Activated CD4-positive, alpha-beta T cell treated with anti-CD3 and anti-CD28 coated beads, Interleukin-2, amount 10 ng/mL, durations not matched to agents 7 days and 5 days (primary cell): Measurements from ENCODE around the gene PTGR1. TPM values are rescaled to one million over a fixed set of nuclear protein-coding genes. Genes with fewer than 3 reads are reported as not detected.

Experiments
- CTCF ChIA-PET: fragments of 350-600 bp; sonication (Branson Sonifier 250); formaldehyde crosslinking; loops from one replicate; lab custom pipeline; 2021; ENCODE audit warnings: antibody characterized with exemption; lab: Charles Lee
- POLR2A ChIA-PET: fragments of 350-600 bp; sonication (Branson Sonifier 250); formaldehyde crosslinking; loops from one replicate; lab custom pipeline; 2021; ENCODE audit warnings: antibody characterized with exemption; lab: Charles Lee
- DNase-seq: peaks from one replicate; pipeline ENCODE4 v3.0.0-alpha.2; 2020
- H3K27ac Mint-ChIP-seq: one replicate; pipeline ENCODE4 v1.8.0; 2021; ENCODE audit warnings: mild to moderate bottlenecking, moderate library complexity, mixed read lengths
- H3K27me3 Mint-ChIP-seq: one replicate; pipeline ENCODE4 v1.8.0; 2021; ENCODE audit warnings: mixed read lengths
- H3K36me3 Mint-ChIP-seq: one replicate; pipeline ENCODE4 v1.8.0; 2021; ENCODE audit warnings: low read depth, mixed read lengths
- H3K4me1 Mint-ChIP-seq: one replicate; pipeline ENCODE4 v1.8.0; 2021; ENCODE audit warnings: mixed read lengths
- H3K4me3 Mint-ChIP-seq: one replicate; pipeline ENCODE4 v1.8.0; 2021; ENCODE audit warnings: mild to moderate bottlenecking, moderate library complexity, mixed read lengths
- H3K9me3 Mint-ChIP-seq: one replicate; pipeline ENCODE4 v1.8.0; 2021; ENCODE audit warnings: mixed read lengths
- total RNA-seq, 2 experiments: library from RNA; stranded (reverse); gene quantifications; one replicate each; pipeline ENCODE4 v1.2.3, GENCODE V29; 2021

Gene PTGR1
- under 1 TPM in 1 of 2 experiments, not detected in 1; 0.25 TPM for total RNA-seq

GRCh38 chr9:111599092-111599954 lies at the start of gene PTGR1:
Gene PTGR1, minus strand, starts transcription at chr9:111599647. Its CDS starts 2,225 bp downstream, at chr9:111597422.
- POLR2A ChIA-PET: no interaction called here
- no peak within 1 kb of the TSS for H3K27ac Mint-ChIP-seq

DNA sequence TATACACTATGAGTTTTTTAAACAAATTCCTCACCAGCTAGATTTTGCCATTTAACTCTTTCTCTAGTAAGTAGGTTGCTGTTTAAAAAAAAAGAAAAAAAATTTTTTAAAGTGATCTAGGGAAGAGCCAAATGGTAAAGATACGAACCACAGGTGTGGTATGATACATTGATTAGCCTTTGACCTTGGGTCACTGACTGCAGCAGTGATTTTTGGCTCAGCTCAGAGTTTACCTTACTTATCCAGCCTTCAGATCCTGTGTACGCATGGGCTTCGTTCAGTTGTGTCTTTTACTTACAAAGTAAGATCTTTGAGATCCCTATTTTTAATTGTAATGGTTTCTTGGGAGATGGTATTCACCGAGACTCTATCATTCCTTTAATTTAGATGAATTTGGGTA lies 49.6 kb upstream of the PTGR1 start:
- ChIA-PET CTCF (no interaction called here), POLR2A (no interaction called here)
- no peaks in the 10 kb centered on the region for H3K27me3 Mint-ChIP-seq
- H3K36me3 Mint-ChIP-seq: peaks cover 22% of the 10 kb centered on the region
- H3K27ac Mint-ChIP-seq: no peak overlapping the region
- no peak for DNase-seq
- H3K4me1 Mint-ChIP-seq: peaks cover 1% of the 10 kb centered on the region
- H3K9me3 Mint-ChIP-seq: no peaks in the 10 kb centered on the region
- H3K4me3 Mint-ChIP-seq: no peak overlapping the region

More at GRCh38 chr9:111599092-111599954, at the start of gene PTGR1:
- Mint-ChIP-seq H3K4me3 (peak within 1 kb of the TSS; percentile 76), H3K36me3 (no peaks in the 10 kb centered on the region), H3K9me3 (no peaks in the 10 kb centered on the region), H3K4me1 (peaks cover 21% of the 10 kb centered on the region), H3K27me3 (peaks cover 39% of the 10 kb centered on the region)
- peak; percentile 18 for DNase-seq
- CTCF ChIA-PET: interaction anchor here (0.6 kb wide), 1 partner anchor 17 kb away, joined by 3 read pairs; no protein-coding TSS in a partner anchor

DNA sequence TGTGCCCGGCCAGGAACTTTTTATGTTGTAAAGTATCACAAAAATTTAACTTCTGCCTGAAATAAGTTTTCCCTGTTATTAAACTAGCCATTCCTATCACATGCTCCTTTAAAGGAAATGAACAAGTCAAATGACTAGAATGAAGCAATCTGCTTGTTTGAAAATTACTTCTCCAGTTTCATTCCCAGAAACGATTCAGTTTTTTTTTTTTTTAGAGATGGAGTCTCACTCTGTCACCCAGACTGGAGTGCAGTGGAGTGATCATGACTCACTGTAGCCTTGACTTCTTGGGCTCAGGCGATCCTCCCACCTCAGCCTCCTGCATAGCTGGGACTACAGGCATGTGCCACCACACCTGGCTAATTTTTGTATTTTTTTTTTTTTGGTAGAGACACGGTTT lies 48.6 kb upstream of the PTGR1 start:
- Mint-ChIP-seq H3K27ac (no peak overlapping the region), H3K27me3 (no peaks in the 10 kb centered on the region), H3K36me3 (peaks cover 22% of the 10 kb centered on the region), H3K4me1 (peaks cover 1% of the 10 kb centered on the region), H3K4me3 (no peak overlapping the region), H3K9me3 (no peaks in the 10 kb centered on the region)
- no peak for DNase-seq
- ChIA-PET CTCF (no interaction called here), POLR2A (no interaction called here)

DNA sequence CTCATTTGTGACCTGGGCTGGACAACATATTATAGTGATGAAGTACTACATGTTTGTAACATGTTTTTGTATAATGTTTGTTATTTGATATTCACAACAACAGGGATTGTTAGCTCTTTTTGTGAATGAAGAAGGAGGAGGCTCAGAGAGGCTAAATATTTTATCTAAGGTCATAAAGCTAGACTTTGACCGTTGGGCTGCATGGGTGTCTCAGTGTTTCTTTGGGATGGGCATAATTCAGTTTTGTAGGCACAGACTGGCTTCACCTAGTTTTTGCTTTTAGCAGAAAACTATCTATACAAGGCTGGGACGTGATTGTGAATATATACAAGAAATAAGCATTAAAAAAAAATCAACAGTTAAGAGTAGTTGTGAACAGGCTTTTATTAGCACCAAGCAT lies 47.0 kb upstream of the PTGR1 start:
- Mint-ChIP-seq H3K9me3 (no peaks in the 10 kb centered on the region), H3K36me3 (peaks cover 24% of the 10 kb centered on the region), H3K27ac (no peak overlapping the region), H3K27me3 (no peaks in the 10 kb centered on the region), H3K4me1 (peaks cover 1% of the 10 kb centered on the region), H3K4me3 (no peak overlapping the region)
- no peak for DNase-seq
- ChIA-PET POLR2A (no interaction called here), CTCF (no interaction called here)

- Mint-ChIP-seq H3K9me3 (no peaks in the 10 kb centered on the region), H3K4me1 (peaks cover 1% of the 10 kb centered on the region), H3K4me3 (no peak overlapping the region), H3K27me3 (no peaks in the 10 kb centered on the region), H3K27ac (no peak overlapping the region), H3K36me3 (peaks cover 24% of the 10 kb centered on the region)
- ChIA-PET CTCF (no interaction called here), POLR2A (no interaction called here)
- DNase-seq: no peak
Observed at GRCh38 chr9:111645806-111646205, 46.4 kb upstream of the PTGR1 start.

- Mint-ChIP-seq H3K4me3 (no peak overlapping the region), H3K9me3 (no peaks in the 10 kb centered on the region), H3K4me1 (peaks cover 1% of the 10 kb centered on the region), H3K27me3 (no peaks in the 10 kb centered on the region), H3K27ac (no peak overlapping the region), H3K36me3 (peaks cover 19% of the 10 kb centered on the region)
- ChIA-PET CTCF (no interaction called here), POLR2A (no interaction called here)
- no peak for DNase-seq
Observed at GRCh38 chr9:111644195-111644772, 44.8 kb upstream of the PTGR1 start.

DNA sequence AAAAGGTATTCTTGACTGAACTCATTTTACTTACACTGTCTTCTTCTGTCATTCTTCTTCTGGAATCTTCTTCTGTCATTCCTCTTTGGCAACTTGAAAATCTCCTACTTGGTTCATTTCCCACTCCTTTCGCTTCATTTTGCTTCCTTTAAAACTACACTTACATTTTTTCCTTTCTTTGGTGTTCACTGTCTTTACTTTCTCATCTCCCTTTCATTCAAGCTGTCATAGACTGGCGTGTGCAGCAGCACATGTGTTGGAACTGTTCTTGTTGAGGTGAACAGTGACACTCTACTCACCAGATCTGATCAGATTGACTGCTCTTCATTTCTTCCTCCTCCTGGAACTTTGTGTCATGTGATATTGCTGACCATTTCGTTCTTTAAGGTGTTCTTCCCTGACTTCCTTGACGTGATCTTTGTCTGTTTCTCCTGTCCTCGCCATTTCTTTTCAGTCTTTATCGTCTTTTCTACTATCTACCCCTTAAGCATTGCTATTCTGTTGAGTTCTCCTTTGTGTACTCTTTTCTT lies 38.0 kb upstream of the PTGR1 start:
- Mint-ChIP-seq H3K27me3 (no peaks in the 10 kb centered on the region), H3K36me3 (peaks cover 4% of the 10 kb centered on the region), H3K4me3 (no peak overlapping the region), H3K4me1 (peaks cover 29% of the 10 kb centered on the region), H3K9me3 (no peaks in the 10 kb centered on the region), H3K27ac (no peak overlapping the region)
- ChIA-PET CTCF (no interaction called here), POLR2A (no interaction called here)
- DNase-seq: no peak

DNA sequence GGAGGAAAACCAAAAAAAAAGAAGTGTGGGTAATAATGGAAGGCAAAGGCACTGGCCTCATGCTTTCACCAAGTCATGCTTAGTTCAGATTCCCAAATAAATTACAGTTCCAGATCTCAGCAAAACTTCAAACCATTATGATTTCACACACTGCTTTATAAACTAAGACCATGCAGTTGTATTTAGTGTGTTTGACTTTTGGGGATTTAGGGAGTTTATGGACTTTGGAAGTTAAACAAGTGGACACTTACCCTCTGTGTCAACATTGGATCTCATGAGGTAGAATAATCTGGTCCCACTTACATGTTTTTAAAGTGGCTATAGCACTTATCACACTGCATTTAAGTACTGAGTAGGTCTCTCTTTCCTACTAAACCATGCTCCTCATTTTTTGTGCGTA lies 35.4 kb upstream of the PTGR1 start:
- no peak for DNase-seq
- peaks cover 4% of the 10 kb centered on the region for H3K36me3 Mint-ChIP-seq
- no peaks in the 10 kb centered on the region for H3K9me3 Mint-ChIP-seq
- no peak overlapping the region for H3K4me3 Mint-ChIP-seq
- CTCF ChIA-PET: no interaction called here
- peaks cover 41% of the 10 kb centered on the region for H3K4me1 Mint-ChIP-seq
- H3K27me3 Mint-ChIP-seq: no peaks in the 10 kb centered on the region
- H3K27ac Mint-ChIP-seq: no peak overlapping the region
- POLR2A ChIA-PET: no interaction called here

DNA sequence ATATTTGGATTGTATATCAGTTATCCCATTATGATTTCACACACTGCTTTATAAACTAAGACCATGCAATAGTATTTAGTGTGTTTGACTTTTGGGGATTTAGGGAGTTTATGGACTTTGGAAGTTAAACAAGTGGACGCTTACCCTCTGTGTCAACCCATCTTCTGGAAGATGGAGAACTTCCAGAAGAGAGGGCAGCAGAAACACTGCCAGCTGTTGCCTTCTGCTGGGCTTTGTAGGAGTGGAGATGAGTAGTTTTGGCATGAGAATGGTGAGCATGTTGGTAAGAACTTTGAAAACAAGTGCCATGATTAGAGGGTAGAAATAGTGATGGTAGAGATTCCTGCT lies 33.9 kb upstream of the PTGR1 start:
- no peak for DNase-seq
- CTCF ChIA-PET: no interaction called here
- POLR2A ChIA-PET: interaction anchor here (0.5 kb wide), 1 partner anchor 134 kb away, joined by 3 read pairs; no protein-coding TSS in a partner anchor
- peaks cover 41% of the 10 kb centered on the region for H3K4me1 Mint-ChIP-seq
- no peak overlapping the region for H3K27ac Mint-ChIP-seq
- H3K36me3 Mint-ChIP-seq: peaks cover 4% of the 10 kb centered on the region
- H3K9me3 Mint-ChIP-seq: no peaks in the 10 kb centered on the region
- no peaks in the 10 kb centered on the region for H3K27me3 Mint-ChIP-seq
- peak overlapping the region; percentile 89 for H3K4me3 Mint-ChIP-seq

- ChIA-PET CTCF (interaction anchor here (0.5 kb wide), 1 partner anchor 47 kb away, joined by 3 read pairs; no protein-coding TSS in a partner anchor), POLR2A (no interaction called here)
- peaks cover 4% of the 10 kb centered on the region for H3K36me3 Mint-ChIP-seq
- peaks cover 41% of the 10 kb centered on the region for H3K4me1 Mint-ChIP-seq
- no peak for DNase-seq
- no peak overlapping the region for H3K27ac Mint-ChIP-seq
- no peaks in the 10 kb centered on the region for H3K9me3 Mint-ChIP-seq
- H3K4me3 Mint-ChIP-seq: peak overlapping the region; percentile 89
- H3K27me3 Mint-ChIP-seq: no peaks in the 10 kb centered on the region
Observed at GRCh38 chr9:111632695-111633388, 33.4 kb upstream of the PTGR1 start.

GRCh38 chr9:111632060-111632459 lies 32.6 kb upstream of the PTGR1 start:
- POLR2A ChIA-PET: no interaction called here
- Mint-ChIP-seq H3K9me3 (no peaks in the 10 kb centered on the region), H3K27ac (peak overlapping the region; percentile 91), H3K4me1 (peaks cover 41% of the 10 kb centered on the region), H3K27me3 (no peaks in the 10 kb centered on the region), H3K36me3 (peaks cover 4% of the 10 kb centered on the region), H3K4me3 (peak overlapping the region; percentile 89)
- DNase-seq: no peak
- CTCF ChIA-PET: interaction anchor here (0.5 to 1.6 kb wide), 2 partner anchors 30 to 48 kb away, joined by 3 read pairs; no protein-coding TSS in a partner anchor

- POLR2A ChIA-PET: no interaction called here
- H3K9me3 Mint-ChIP-seq: no peaks in the 10 kb centered on the region
- peaks cover 41% of the 10 kb centered on the region for H3K4me1 Mint-ChIP-seq
Observed at GRCh38 chr9:111631214-111631971, 31.9 kb upstream of the PTGR1 start, which contains the start of gene DNAJC25. Gene DNAJC25, plus strand, starts transcription at chr9:111631334. Its CDS starts 74 bp downstream, at chr9:111631408.

More at GRCh38 chr9:111631214-111631971, 31.9 kb upstream of the PTGR1 start, which contains the start of gene DNAJC25:
- CTCF ChIA-PET: interaction anchor here (0.5 to 1.6 kb wide), 6 partner anchors 10 to 1644 kb away, joined by 3 to 5 read pairs (median 3); partner anchors contain the start of gene CDC26
- H3K27ac Mint-ChIP-seq: peak within 1 kb of the TSS; percentile 91
- no peaks in the 10 kb centered on the region for H3K27me3 Mint-ChIP-seq
- peaks cover 4% of the 10 kb centered on the region for H3K36me3 Mint-ChIP-seq
- peak within 1 kb of the TSS; percentile 89 for H3K4me3 Mint-ChIP-seq
- peak; percentile 98 for DNase-seq
